Keratinocyte (primary cell): ENCODE data around the gene RITA1. TPM values are rescaled to one million over a fixed set of nuclear protein-coding genes. Genes with fewer than 3 reads are reported as not detected.
"Not testable (repeated sequence)": the region's sequence is repeated elsewhere in the genome, so short reads cannot be mapped to it uniquely, and the experiment has no call there.

Experiments
- DNase-seq: peaks from one replicate; pipeline ENCODE4 v3.0.0-alpha.2; 2011; ENCODE audit warnings: low read depth, missing footprints, low spot score
- FAIRE-seq: peaks from 2 replicates; lab custom pipeline; 2011; peaks lifted over from hg19 to GRCh38; lab: Jason Lieb, UNC
- H2AFZ ChIP-seq: 2 replicates; pipeline ENCODE4 v1.6.0; 2012; ENCODE audit warnings: low read length, control low read depth, inconsistent platforms; ENCODE audit not compliant: control insufficient read depth
- H3K27ac ChIP-seq: 2 replicates; pipeline ENCODE4 v1.5.1; 2011; ENCODE audit warnings: low read length; ENCODE audit not compliant: control insufficient read depth, insufficient read depth
- H3K27me3 ChIP-seq: 3 replicates; pipeline ENCODE4 v1.6.0; 2011; ENCODE audit warnings: low read length; ENCODE audit not compliant: control insufficient read depth, insufficient read depth; ENCODE audit errors: extremely low read depth
- H3K36me3 ChIP-seq, 2 experiments: 2 replicates in 1 of 2; 3 replicates in 1 of 2; pipeline ENCODE4 v1.5.1; 2011; ENCODE audit warnings: low read length in 2 of 2, mild to moderate bottlenecking in 1 of 2; ENCODE audit not compliant: control insufficient read depth in 2 of 2, insufficient read depth in 2 of 2; ENCODE audit errors: extremely low read depth in 1 of 2
- H3K4me1 ChIP-seq: 3 replicates; pipeline ENCODE4 v1.5.1; 2011; ENCODE audit warnings: low read length; ENCODE audit not compliant: control insufficient read depth, insufficient read depth; ENCODE audit errors: extremely low read depth
- H3K4me2 ChIP-seq: 3 replicates; pipeline ENCODE4 v1.6.0; 2011; ENCODE audit warnings: low read depth, low read length; ENCODE audit not compliant: control insufficient read depth, insufficient read depth; ENCODE audit errors: extremely low read depth
- H3K4me3 ChIP-seq, 3 experiments: fragments of 200-600 bp in 1 of 3; sonication (generic) in 1 of 3; 2 replicates in 2 of 3; 3 replicates in 1 of 3; pipeline ENCODE4 v1.5.1; 2011 to 2016; ENCODE audit warnings: low read length in 3 of 3, mild to moderate bottlenecking in 3 of 3, control low read depth in 2 of 3, inconsistent platforms in 1 of 3, low read depth in 1 of 3, mixed read lengths in 1 of 3, mixed run types in 1 of 3, moderate library complexity in 1 of 3; ENCODE audit not compliant: control insufficient read depth in 2 of 3, insufficient read depth in 2 of 3; ENCODE audit errors: extremely low read depth in 1 of 3
- H3K79me2 ChIP-seq: 2 replicates; pipeline ENCODE4 v1.6.0; 2012; ENCODE audit warnings: low read length; ENCODE audit not compliant: control insufficient read depth, insufficient read depth
- H3K9ac ChIP-seq: 3 replicates; pipeline ENCODE4 v1.6.0; 2011; ENCODE audit warnings: low read length; ENCODE audit not compliant: control insufficient read depth, insufficient read depth; ENCODE audit errors: extremely low read depth
- H3K9me1 ChIP-seq: 3 replicates; pipeline ENCODE4 v1.6.0; 2011; ENCODE audit warnings: low read length; ENCODE audit not compliant: control insufficient read depth, insufficient read depth; ENCODE audit errors: extremely low read depth
- H3K9me3 ChIP-seq: 2 replicates; pipeline ENCODE4 v1.5.1; 2012; ENCODE audit warnings: low read depth, low read length; ENCODE audit not compliant: control insufficient read depth
- H4K20me1 ChIP-seq: 3 replicates; pipeline ENCODE4 v1.6.0; 2011; ENCODE audit warnings: low read length; ENCODE audit not compliant: control insufficient read depth, insufficient read depth; ENCODE audit errors: extremely low read depth
- EZH2 ChIP-seq: IDR thresholded peaks from one replicate; pipeline ENCODE4 v1.6.1; 2012; ENCODE audit warnings: inconsistent platforms, mild to moderate bottlenecking, low read length, moderate library complexity
- dilution Hi-C: fragments of 300-500 bp; cut with MboI; formaldehyde crosslinking; loops from one replicate; pipeline ENCODE4 v1.7.0; 2020; ENCODE audit warnings: low sequenced_read_pairs; ENCODE audit not compliant: extremely low pct_ligation_motif_present
- polyA plus RNA-seq, 5 experiments: library from polyadenylated mRNA; depleted of rRNA in 3 of 5; stranded (reverse) in 3 of 5; stranded (forward) in 1 of 5; unstranded in 1 of 5; fragments of >200 nt; gene quantifications; 1 replicate in 1 of 5; 2 replicates in 3 of 5; 3 replicates in 1 of 5; pipeline versions ENCODE4 v1.2.1 to v1.2.3, GENCODE V29; 2011 to 2012; ENCODE audit warnings: missing spikeins in 2 of 5, low read depth in 1 of 5, low replicate concordance in 1 of 5
- TF ChIP-seq, protein P1 (sequence below), 3 experiments: IDR thresholded peaks in 1 of 3; conservative IDR thresholded peaks in 1 of 3; optimal IDR thresholded peaks in 1 of 3; 2 replicates in 2 of 3; 3 replicates in 1 of 3; pipeline versions ENCODE3 to v1.5.1; 2011; ENCODE audit warnings: low read length in 3 of 3, mild to moderate bottlenecking in 3 of 3, moderate library complexity in 2 of 3, control low read depth in 1 of 3, inconsistent platforms in 1 of 3; ENCODE audit not compliant: insufficient read depth in 2 of 3; ENCODE audit errors: extremely low read depth in 1 of 3

RITA1 gene
- polyA plus RNA-seq, 1 donor (not counting 4 experiments of a cell fraction or from before 2014, with no cell fraction given), result 11.8 TPM

DNA sequence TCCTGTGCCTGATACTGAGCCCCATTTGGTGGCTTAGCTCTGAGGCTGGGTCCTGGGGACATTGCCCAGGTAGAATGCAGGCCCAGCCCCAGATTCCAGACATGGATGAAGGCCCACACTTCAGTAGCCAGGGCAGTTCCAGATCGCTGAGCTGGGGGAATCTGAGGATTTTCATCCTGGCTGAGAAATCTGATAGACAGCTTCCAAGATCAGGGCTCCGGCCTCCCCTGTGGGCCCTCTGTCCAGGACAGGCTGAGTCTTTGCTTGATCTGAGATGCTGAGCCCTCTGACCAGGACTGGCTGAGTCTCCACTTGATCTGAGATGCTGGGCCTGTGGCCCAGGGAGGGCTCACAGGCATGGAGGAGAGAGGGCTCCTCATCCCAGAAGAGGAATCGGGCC lies 46.7 kb upstream of the RITA1 start:
- Histone ChIP-seq H3K9ac (no peak overlapping the region), H3K9me3 (no peaks in the 10 kb centered on the region), H2AFZ (no peak overlapping the region), H3K27ac (no peak overlapping the region), H3K27me3 (peaks cover 19% of the 10 kb centered on the region), H3K79me2 (no peaks in the 10 kb centered on the region), H3K4me3 (no peak overlapping the region), H3K9me1 (no peaks in the 10 kb centered on the region), H4K20me1 (no peaks in the 10 kb centered on the region), H3K4me2 (no peak overlapping the region), H3K36me3 (no peaks in the 10 kb centered on the region), H3K4me1 (no peaks in the 10 kb centered on the region)
- FAIRE-seq (no peak), DNase-seq (no peak)
- dilution Hi-C loops, result no loop called here
- TF ChIP-seq, protein P1, sequence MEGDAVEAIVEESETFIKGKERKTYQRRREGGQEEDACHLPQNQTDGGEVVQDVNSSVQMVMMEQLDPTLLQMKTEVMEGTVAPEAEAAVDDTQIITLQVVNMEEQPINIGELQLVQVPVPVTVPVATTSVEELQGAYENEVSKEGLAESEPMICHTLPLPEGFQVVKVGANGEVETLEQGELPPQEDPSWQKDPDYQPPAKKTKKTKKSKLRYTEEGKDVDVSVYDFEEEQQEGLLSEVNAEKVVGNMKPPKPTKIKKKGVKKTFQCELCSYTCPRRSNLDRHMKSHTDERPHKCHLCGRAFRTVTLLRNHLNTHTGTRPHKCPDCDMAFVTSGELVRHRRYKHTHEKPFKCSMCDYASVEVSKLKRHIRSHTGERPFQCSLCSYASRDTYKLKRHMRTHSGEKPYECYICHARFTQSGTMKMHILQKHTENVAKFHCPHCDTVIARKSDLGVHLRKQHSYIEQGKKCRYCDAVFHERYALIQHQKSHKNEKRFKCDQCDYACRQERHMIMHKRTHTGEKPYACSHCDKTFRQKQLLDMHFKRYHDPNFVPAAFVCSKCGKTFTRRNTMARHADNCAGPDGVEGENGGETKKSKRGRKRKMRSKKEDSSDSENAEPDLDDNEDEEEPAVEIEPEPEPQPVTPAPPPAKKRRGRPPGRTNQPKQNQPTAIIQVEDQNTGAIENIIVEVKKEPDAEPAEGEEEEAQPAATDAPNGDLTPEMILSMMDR (optimal IDR thresholded peaks at IDR 0.05 in 1 of 3, IDR thresholded peaks at IDR 0.05 in 1 of 3, conservative IDR thresholded peaks at IDR 0.05 in 1 of 3; ENCODE audit: extremely low read depth in 1 of 3, insufficient read depth in 2 of 3, low read length in 3 of 3), result no peak
- no peak for TF ChIP-seq EZH2

DNA sequence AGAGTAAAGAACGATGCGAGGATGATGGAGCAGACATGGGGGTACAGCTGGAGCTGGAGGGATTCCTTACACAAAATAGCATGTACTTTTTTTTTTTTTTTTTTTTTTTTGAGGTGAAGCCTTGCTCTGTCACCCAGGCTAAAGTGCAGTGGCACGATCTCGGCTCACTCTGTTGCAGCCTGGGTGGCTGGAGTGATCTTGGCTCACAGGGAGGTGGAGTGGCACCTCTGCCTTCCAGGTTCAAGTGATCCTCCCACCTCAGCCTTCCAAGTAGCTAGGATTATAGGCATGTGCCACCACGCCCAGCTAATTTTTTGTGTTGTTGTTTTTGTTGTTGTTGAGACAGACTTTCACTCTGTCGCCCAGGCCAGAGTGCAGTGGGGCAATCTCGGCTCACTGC lies 44.8 kb upstream of the RITA1 start:
- Histone ChIP-seq H3K4me3 (no peak overlapping the region), H3K9me3 (no peaks in the 10 kb centered on the region), H3K9ac (no peak overlapping the region), H3K9me1 (no peaks in the 10 kb centered on the region), H2AFZ (no peak overlapping the region), H3K27me3 (peaks cover 10% of the 10 kb centered on the region), H3K79me2 (no peaks in the 10 kb centered on the region), H3K27ac (no peak overlapping the region), H3K4me2 (no peak overlapping the region), H3K36me3 (no peaks in the 10 kb centered on the region), H4K20me1 (no peaks in the 10 kb centered on the region), H3K4me1 (no peaks in the 10 kb centered on the region)
- no peak for DNase-seq
- no peak for TF ChIP-seq EZH2
- TF ChIP-seq, protein P1 (optimal IDR thresholded peaks at IDR 0.05 in 1 of 3, IDR thresholded peaks at IDR 0.05 in 1 of 3, conservative IDR thresholded peaks at IDR 0.05 in 1 of 3; ENCODE audit: extremely low read depth in 1 of 3, insufficient read depth in 2 of 3, low read length in 3 of 3), result no peak
- no peak for FAIRE-seq
- dilution Hi-C loops, result no loop called here

DNA sequence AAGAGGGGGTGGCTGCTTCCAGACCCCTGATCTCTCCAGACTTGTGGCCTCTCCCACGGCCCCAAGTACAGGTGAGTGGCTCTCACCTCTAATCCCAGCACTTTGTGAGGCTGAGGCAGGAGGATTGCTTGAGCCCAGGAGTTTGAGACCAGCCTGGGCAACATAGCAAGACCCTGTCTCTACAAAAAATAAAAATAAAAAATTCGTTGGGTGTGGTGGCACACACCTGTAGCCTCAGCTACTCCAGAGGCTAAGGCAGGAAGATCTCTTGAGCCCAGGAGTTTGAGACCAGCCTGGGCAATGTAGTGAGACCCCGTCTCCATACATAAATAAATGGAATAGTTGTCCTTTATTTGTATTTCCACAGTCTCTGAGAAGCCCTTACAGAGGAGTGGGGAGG lies 43.8 kb upstream of the RITA1 start:
- H3K9me3 ChIP-seq, H4K20me1 ChIP-seq, H3K27me3 ChIP-seq, H3K27ac ChIP-seq, H3K79me2 ChIP-seq, H3K9ac ChIP-seq, H3K9me1 ChIP-seq, H2AFZ ChIP-seq, H3K4me1 ChIP-seq, DNase-seq, dilution Hi-C loops, H3K36me3 ChIP-seq, FAIRE-seq, H3K4me3 ChIP-seq, H3K4me2 ChIP-seq: not testable (repeated sequence)
